Pancreas (tissue), 10 donors: Measurements from ENCODE around the gene CLDN2. TPM values are rescaled to one million over a fixed set of nuclear protein-coding genes. Genes with fewer than 3 reads are reported as not detected.
A peak's percentile ranks its signal among the peaks of the same experiment; 100 is the strongest.

Source experiments
- ATAC-seq, 4 donors: fragments of 200-7000 bp; cut with Tn5 transposase; one replicate each; pipeline versions ENCODE4 v1.8.0 to v1.9.1; 2020; ENCODE audit warnings: mild to moderate bottlenecking in 4 of 4, moderate library complexity in 4 of 4
- DNase-seq, 6 donors: peaks; one replicate each; pipeline ENCODE4 v3.0.0-alpha.2; 2020
- FAIRE-seq: peaks from 2 replicates; lab custom pipeline; 2012; peaks lifted over from hg19 to GRCh38; lab: Jason Lieb, UNC
- H3K27ac ChIP-seq, 4 donors: fragments of 200-600 bp; sonication (generic); 1 replicate in 3 of 4; 2 replicates in 1 of 4; pipeline versions ENCODE4 v1.5.0 to v1.8.0; 2020
- H3K27me3 ChIP-seq, 4 donors: fragments of 200-600 bp; one replicate each; pipeline ENCODE4 v1.8.0; 2021
- H3K36me3 ChIP-seq, 3 donors: fragments of 200-600 bp; sonication (generic) in 1 of 3; one replicate each; pipeline versions ENCODE4 v1.5.0 to v1.8.0; 2020 to 2021
- H3K4me1 ChIP-seq, 3 donors: fragments of 200-600 bp; one replicate each; pipeline ENCODE4 v1.8.0; 2021
- H3K4me3 ChIP-seq, 4 donors: fragments of 200-600 bp; sonication (generic) in 2 of 4; one replicate each; pipeline versions ENCODE4 v1.5.0 to v1.8.0; 2020 to 2021
- H3K9me3 ChIP-seq, 4 donors: fragments of 200-600 bp; one replicate each; pipeline ENCODE4 v1.8.0; 2021
- WGBS, 2 donors: extraction: QIAGEN DNeasy Blood & Tissue Kit; methylation state at CpG; one replicate each; pipeline ENCODE4 v1.1.7; 2013; 5-methylcytosine and 5-hydroxymethylcytosine counted together
- intact Hi-C, 3 donors: fragments of 100-400 bp; cut with DNase I; formaldehyde crosslinking; loops; one replicate each; pipeline versions ENCODE4 v1.11.1 to v1.14.2; 2022
- polyA plus RNA-seq, 2 donors: library from polyadenylated mRNA; stranded (reverse); fragments of 200-250 nt; gene quantifications; one replicate each; pipeline ENCODE4 v1.2.3, GENCODE V29; 2013
- total RNA-seq, 6 donors: library from RNA; stranded (reverse); fragmentation: NEBNext Ultra II Directional in 4 of 6; extraction: Animal tissue kit (Norgen Biotek cat#: 25700) in 4 of 6; gene quantifications; one replicate each; pipeline versions ENCODE4 v1.2.1 to v1.2.4, GENCODE V29; 2021 to 2023
- TF ChIP-seq, protein P1 (sequence below), 4 donors: fragments of 200-600 bp; sonication (generic) in 3 of 4; IDR thresholded peaks; one replicate each; pipeline versions ENCODE4 v1.5.0 to v1.8.0; 2021; ENCODE audit warnings: antibody characterized with exemption in 4 of 4
- donor health status: healthy with polysubstance abuse.
- donor health status: DM: no; HTN: no; CAD: no; lungs with moderate emphysema.
- donor health status: DM: no; HTN: no; CAD: no.
- donor health status: control.
- donor health status: control.
- donor health status: Bipolar disorder and iron deficiency.
- donor health status: DM: yes; HTN: yes; CAD: no.
- donor health status: DM: no; HTN: no; CAD: no.
- donor health status: DM: no; HTN: no; CAD: no.
- donor health status: DM: yes; HTN: yes; CAD: no.

CLDN2 gene
- total and polyA plus RNA-seq, 8 donors = 1.4 to 29.3 (median 3.9) TPM

DNA sequence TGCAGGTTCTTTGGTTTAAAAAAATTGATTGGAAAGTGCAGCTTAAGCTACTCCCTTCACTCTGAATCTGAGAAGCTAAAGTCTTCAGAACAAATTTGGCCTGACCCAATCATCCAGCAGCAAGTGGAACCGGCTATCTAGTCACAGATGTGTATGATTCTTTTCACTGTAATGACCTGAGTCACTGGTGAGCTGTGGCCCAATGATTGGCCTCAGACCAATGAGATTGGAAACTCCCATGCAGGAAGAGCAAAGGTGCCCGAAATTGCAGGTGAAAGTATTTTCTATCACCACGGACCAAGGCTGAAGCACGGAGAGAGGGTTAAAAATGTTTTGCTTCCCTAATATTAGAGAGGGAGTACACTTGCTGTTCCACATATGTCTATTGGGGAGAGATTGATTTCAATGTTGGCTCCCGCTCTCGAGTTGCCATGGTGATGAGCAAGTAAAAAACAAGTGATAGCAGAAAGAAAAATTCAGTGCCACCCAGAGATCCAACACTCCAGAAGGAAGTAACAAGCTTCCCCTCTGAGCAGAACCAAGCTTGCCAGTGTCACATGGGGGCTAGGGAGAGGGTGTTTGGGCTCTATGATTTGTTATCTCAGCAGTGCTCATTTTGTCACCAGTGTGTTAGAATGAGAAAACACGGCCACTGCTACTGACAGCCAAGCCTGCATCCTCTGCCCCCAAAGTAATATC is 28.3 kb upstream of the CLDN2 start:
- Histone ChIP-seq H3K27me3 (no peaks in the 10 kb centered on the region), H3K4me1 (no peaks in the 10 kb centered on the region), H3K4me3 (no peak overlapping the region), H3K9me3 (no peaks in the 10 kb centered on the region), H3K27ac (no peak overlapping the region), H3K36me3 (no peaks in the 10 kb centered on the region)
- TF ChIP-seq, protein P1, sequence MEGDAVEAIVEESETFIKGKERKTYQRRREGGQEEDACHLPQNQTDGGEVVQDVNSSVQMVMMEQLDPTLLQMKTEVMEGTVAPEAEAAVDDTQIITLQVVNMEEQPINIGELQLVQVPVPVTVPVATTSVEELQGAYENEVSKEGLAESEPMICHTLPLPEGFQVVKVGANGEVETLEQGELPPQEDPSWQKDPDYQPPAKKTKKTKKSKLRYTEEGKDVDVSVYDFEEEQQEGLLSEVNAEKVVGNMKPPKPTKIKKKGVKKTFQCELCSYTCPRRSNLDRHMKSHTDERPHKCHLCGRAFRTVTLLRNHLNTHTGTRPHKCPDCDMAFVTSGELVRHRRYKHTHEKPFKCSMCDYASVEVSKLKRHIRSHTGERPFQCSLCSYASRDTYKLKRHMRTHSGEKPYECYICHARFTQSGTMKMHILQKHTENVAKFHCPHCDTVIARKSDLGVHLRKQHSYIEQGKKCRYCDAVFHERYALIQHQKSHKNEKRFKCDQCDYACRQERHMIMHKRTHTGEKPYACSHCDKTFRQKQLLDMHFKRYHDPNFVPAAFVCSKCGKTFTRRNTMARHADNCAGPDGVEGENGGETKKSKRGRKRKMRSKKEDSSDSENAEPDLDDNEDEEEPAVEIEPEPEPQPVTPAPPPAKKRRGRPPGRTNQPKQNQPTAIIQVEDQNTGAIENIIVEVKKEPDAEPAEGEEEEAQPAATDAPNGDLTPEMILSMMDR (IDR thresholded peaks at IDR 0.05) = no peak
- intact Hi-C loops = loop anchor here in 1 of 3 donors (10.0 kb wide), 1 partner anchor 63 kb away; no protein-coding TSS in a partner anchor
- FAIRE-seq (no peak), ATAC-seq (peak in 1 of 4 donors; percentile 20), DNase-seq (no peak)
- 44 to 45% methylated on average over 7 of the region's 7 CpGs for WGBS, 2 donors

DNA sequence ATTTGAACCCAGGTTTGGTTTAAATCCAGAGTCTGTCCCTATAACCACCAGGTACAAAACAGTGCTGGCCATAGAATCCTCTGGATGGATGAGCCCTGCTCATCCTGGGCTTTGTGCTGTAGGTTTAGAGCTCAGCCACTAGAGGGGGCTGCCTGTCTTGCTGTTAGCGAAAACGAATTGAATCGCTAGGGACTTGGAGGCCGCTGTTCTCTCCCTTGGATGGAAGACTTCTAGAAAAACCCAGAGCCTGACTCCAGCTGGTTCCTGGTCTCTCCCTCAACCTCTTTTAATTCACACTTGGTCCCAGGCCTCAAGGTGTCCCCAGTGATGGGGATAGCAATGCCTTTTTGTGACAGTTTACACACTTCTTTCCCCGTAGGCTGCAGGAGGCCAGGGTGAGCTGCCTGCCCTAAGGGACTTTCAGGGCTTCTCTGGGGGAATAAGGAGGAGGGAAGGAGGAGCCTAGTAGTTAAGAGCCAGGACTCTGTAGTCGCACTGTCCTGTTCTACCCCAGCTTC is 25.8 kb upstream of the CLDN2 start:
- no peaks in the 10 kb centered on the region for H3K4me1 ChIP-seq
- WGBS, 2 donors = 20 to 24% methylated on average over 6 of the region's 6 CpGs
- no peak overlapping the region for H3K27ac ChIP-seq
- FAIRE-seq = no peak
- ATAC-seq = peak; percentile 76 to 90 (median 88)
- H3K27me3 ChIP-seq = no peaks in the 10 kb centered on the region
- TF ChIP-seq, protein P1 (IDR thresholded peaks at IDR 0.05) = peak; percentile 68 to 81 (median 78)
- intact Hi-C loops = loop anchor here in 1 of 3 donors (10.0 kb wide), 1 partner anchor 60 kb away; no protein-coding TSS in a partner anchor
- no peak overlapping the region for H3K4me3 ChIP-seq
- no peaks in the 10 kb centered on the region for H3K36me3 ChIP-seq
- DNase-seq = peak in 5 of 6 donors; percentile 26 to 72 (median 63)
- H3K9me3 ChIP-seq = no peaks in the 10 kb centered on the region

DNA sequence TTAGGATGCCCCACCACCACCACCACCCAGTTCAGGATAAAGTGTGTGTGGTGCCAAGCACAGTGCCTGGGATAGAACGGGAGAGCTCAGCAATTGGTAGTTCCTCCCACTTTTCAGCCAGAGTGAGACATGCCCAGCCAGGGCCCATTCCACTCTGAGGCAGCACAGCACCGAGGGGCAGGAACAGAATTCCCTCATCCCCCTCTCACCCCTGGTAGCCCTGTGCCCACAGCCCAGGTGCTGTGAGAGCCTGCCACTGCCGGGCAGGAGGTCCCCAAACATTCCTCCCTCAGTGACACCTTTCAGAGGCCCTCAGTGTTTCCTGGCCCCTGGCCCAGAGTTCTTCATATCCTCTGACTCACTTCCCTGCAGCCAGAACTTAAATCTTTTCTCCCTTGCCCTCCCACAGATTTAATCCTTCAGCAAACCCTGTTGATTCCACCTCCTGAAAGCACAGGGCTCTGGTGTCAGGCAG is 25.2 kb upstream of the CLDN2 start:
- intact Hi-C loops = loop anchor here in 1 of 3 donors (10.0 kb wide), 1 partner anchor 60 kb away; no protein-coding TSS in a partner anchor
- Histone ChIP-seq H3K36me3 (no peaks in the 10 kb centered on the region), H3K27me3 (no peaks in the 10 kb centered on the region), H3K4me3 (no peak overlapping the region), H3K4me1 (no peaks in the 10 kb centered on the region), H3K9me3 (no peaks in the 10 kb centered on the region), H3K27ac (no peak overlapping the region)
- DNase-seq (no peak), ATAC-seq (peak in 2 of 4 donors; percentile 3 to 11), FAIRE-seq (no peak)
- TF ChIP-seq, protein P1 (IDR thresholded peaks at IDR 0.05) = no peak
- WGBS, 2 donors = 47 to 62% methylated on average over 3 of the region's 3 CpGs

DNA sequence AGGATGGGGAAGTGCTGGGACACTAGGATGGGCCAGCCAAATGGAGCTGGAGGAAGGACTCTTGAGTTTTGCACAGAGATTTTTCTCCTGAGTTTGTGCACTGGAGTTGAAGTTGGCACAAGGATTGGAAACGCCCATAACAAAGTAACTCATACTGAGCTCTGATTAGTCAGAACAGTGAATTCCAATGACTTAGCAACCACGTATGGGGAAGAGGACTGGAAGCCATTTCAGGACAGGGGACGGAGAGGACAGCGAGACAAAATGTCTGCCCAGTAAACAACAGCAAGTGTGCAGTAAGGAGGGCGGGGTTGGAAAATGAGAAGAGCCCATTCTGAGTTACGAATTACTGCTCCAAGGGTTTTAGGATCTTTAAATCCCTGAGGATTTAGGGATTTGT is 22.9 kb upstream of the CLDN2 start:
- FAIRE-seq = no peak

More for the DNA sequence above, 22.9 kb upstream of the CLDN2 start:
- intact Hi-C loops = loop anchor here in 1 of 3 donors (10.0 kb wide), 1 partner anchor 58 kb away; no protein-coding TSS in a partner anchor
- Histone ChIP-seq H3K27me3 (no peaks in the 10 kb centered on the region), H3K4me1 (no peaks in the 10 kb centered on the region), H3K27ac (no peak overlapping the region), H3K9me3 (no peaks in the 10 kb centered on the region), H3K4me3 (no peak overlapping the region), H3K36me3 (no peaks in the 10 kb centered on the region)
- no peak for DNase-seq
- WGBS, 2 donors = 71 to 79% methylated on average over 6 of the region's 6 CpGs
- TF ChIP-seq, protein P1 (IDR thresholded peaks at IDR 0.05) = no peak
- ATAC-seq = no peak
